Breast epithelium (tissue), 4 donors: ENCODE measurements around the gene DACH1. TPM values are rescaled to one million over a fixed set of nuclear protein-coding genes. Genes with fewer than 3 reads are reported as not detected.

Source experiments
- DNase-seq, 2 donors: peaks; one replicate each; pipeline ENCODE4 v3.0.0-alpha.2; 2019; ENCODE audit warnings: low spot score in 2 of 2
- H3K27ac ChIP-seq, 2 donors: fragments of 200-600 bp; sonication (generic) in 1 of 2; one replicate each; pipeline ENCODE4 v1.5.1; 2016 to 2019; ENCODE audit warnings: mild to moderate bottlenecking in 1 of 2
- H3K27me3 ChIP-seq, 2 donors: fragments of 200-600 bp; sonication (generic) in 1 of 2; one replicate each; pipeline versions ENCODE4 v1.5.1 to v1.6.0; 2017 to 2019; ENCODE audit warnings: control low read depth in 1 of 2, mild to moderate bottlenecking in 1 of 2
- H3K36me3 ChIP-seq: fragments of 200-600 bp; one replicate; pipeline ENCODE4 v1.5.1; 2019
- H3K4me1 ChIP-seq, 2 donors: fragments of 200-600 bp; sonication (generic); one replicate each; pipeline ENCODE4 v1.5.1; 2016 to 2019; ENCODE audit warnings: control low read depth in 1 of 2
- H3K4me3 ChIP-seq, 3 donors: fragments of 200-600 bp; sonication (generic); 1 replicate in 2 of 3; 2 replicates in 1 of 3; pipeline ENCODE4 v1.5.1; 2016 to 2019; ENCODE audit warnings: mild to moderate bottlenecking in 3 of 3, moderate library complexity in 2 of 3
- H3K9me3 ChIP-seq, 2 donors: fragments of 200-600 bp; sonication (generic) in 1 of 2; one replicate each; pipeline ENCODE4 v1.5.1; 2016 to 2019; ENCODE audit warnings: control low read depth in 1 of 2
- CTCF ChIP-seq, 3 donors: fragments of 450-650 bp; IDR thresholded peaks; one replicate each; pipeline ENCODE4 v1.5.1; 2016 to 2017; ENCODE audit warnings: antibody characterized with exemption in 3 of 3, mild to moderate bottlenecking in 3 of 3, moderate library complexity in 3 of 3
- POLR2A ChIP-seq: fragments of 450-650 bp; IDR thresholded peaks from one replicate; pipeline ENCODE4 v1.6.1; 2016; ENCODE audit warnings: antibody characterized with exemption, mild to moderate bottlenecking, moderate library complexity
- POLR2AphosphoS5 ChIP-seq, 3 donors: sonication (generic); formaldehyde crosslinking; IDR thresholded peaks; one replicate each; pipeline ENCODE4 v1.6.1; 2017; ENCODE audit warnings: antibody characterized with exemption in 3 of 3
- intact Hi-C: fragments of 100-400 bp; cut with DNase I; formaldehyde crosslinking; loops from one replicate; pipeline ENCODE4 v1.15.1; 2023; ENCODE audit warnings: low total_unique reads
- total RNA-seq, 3 donors: library from RNA; depleted of rRNA; stranded (reverse); fragments of >200 nt; gene quantifications; one replicate each; pipeline ENCODE4 v1.1.0, GENCODE V29; 2016

DACH1 gene
- total RNA-seq, 3 donors from 2014 or later = 2.2 to 13.9 (median 11.5) TPM

- no peak for DNase-seq
These were observed 94.6 kb downstream of the DACH1 start for GRCh38 chr13:71772361-71772760.

GRCh38 chr13:71771144-71771543 lies 95.9 kb downstream of the DACH1 start:
- DNase-seq = no peak
- intact Hi-C loops = no loop called here
- H3K36me3 ChIP-seq = no peaks in the 10 kb centered on the region
- no peak for TF ChIP-seq POLR2AphosphoS5 (IDR thresholded peaks at IDR 0.05)
- no peak for TF ChIP-seq POLR2A
- TF ChIP-seq CTCF (IDR thresholded peaks at IDR 0.05) = no peak
- H3K9me3 ChIP-seq = no peaks in the 10 kb centered on the region
- H3K4me1 ChIP-seq = no peaks in the 10 kb centered on the region
- H3K4me3 ChIP-seq = no peak overlapping the region
- H3K27me3 ChIP-seq = no peaks in the 10 kb centered on the region
- no peak overlapping the region for H3K27ac ChIP-seq

More at GRCh38 chr13:71772361-71772760, 94.6 kb downstream of the DACH1 start:
- TF ChIP-seq POLR2AphosphoS5 (IDR thresholded peaks at IDR 0.05) = no peak
- TF ChIP-seq POLR2A = no peak
- H3K36me3 ChIP-seq = no peaks in the 10 kb centered on the region
- H3K9me3 ChIP-seq = no peaks in the 10 kb centered on the region
- no peaks in the 10 kb centered on the region for H3K4me1 ChIP-seq
- no peak overlapping the region for H3K27ac ChIP-seq
- intact Hi-C loops = no loop called here
- no peaks in the 10 kb centered on the region for H3K27me3 ChIP-seq
- no peak overlapping the region for H3K4me3 ChIP-seq

GRCh38 chr13:71770710-71771109 lies 96.3 kb downstream of the DACH1 start:
- DNase-seq = no peak
- H3K27me3 ChIP-seq = no peaks in the 10 kb centered on the region
- intact Hi-C loops = no loop called here
- no peaks in the 10 kb centered on the region for H3K4me1 ChIP-seq
- no peak overlapping the region for H3K27ac ChIP-seq
- no peak overlapping the region for H3K4me3 ChIP-seq
- H3K9me3 ChIP-seq = no peaks in the 10 kb centered on the region
- no peaks in the 10 kb centered on the region for H3K36me3 ChIP-seq
- TF ChIP-seq POLR2A = no peak
- TF ChIP-seq CTCF (IDR thresholded peaks at IDR 0.05) = no peak
- TF ChIP-seq POLR2AphosphoS5 (IDR thresholded peaks at IDR 0.05) = no peak

GRCh38 chr13:71768881-71769280 lies 98.1 kb downstream of the DACH1 start:
- no peak overlapping the region for H3K4me3 ChIP-seq
- no peak overlapping the region for H3K27ac ChIP-seq
- H3K9me3 ChIP-seq = no peaks in the 10 kb centered on the region
- no peaks in the 10 kb centered on the region for H3K27me3 ChIP-seq
- intact Hi-C loops = no loop called here
- no peak for TF ChIP-seq POLR2AphosphoS5 (IDR thresholded peaks at IDR 0.05)
- no peak for TF ChIP-seq POLR2A
- TF ChIP-seq CTCF (IDR thresholded peaks at IDR 0.05) = no peak
- no peak for DNase-seq
- no peaks in the 10 kb centered on the region for H3K4me1 ChIP-seq
- H3K36me3 ChIP-seq = no peaks in the 10 kb centered on the region

- intact Hi-C loops = no loop called here
- no peaks in the 10 kb centered on the region for H3K27me3 ChIP-seq
- DNase-seq = no peak
- no peaks in the 10 kb centered on the region for H3K36me3 ChIP-seq
- no peaks in the 10 kb centered on the region for H3K9me3 ChIP-seq
- no peak for TF ChIP-seq CTCF (IDR thresholded peaks at IDR 0.05)
- no peak overlapping the region for H3K4me3 ChIP-seq
- H3K27ac ChIP-seq = no peak overlapping the region
- H3K4me1 ChIP-seq = no peaks in the 10 kb centered on the region
These were observed 107.1 kb downstream of the DACH1 start for GRCh38 chr13:71759651-71760511.
